ENCODE measurements around the gene FAM180A. TPM values are rescaled to one million over a fixed set of nuclear protein-coding genes. Genes with fewer than 3 reads are reported as not detected.

FAM180A gene
- total and polyA plus RNA-seq, 9 of the 15 experiments (the other 6 are each of a cell fraction or from before 2014, with no cell fraction given), result not detected

GRCh38 chr7:135774284-135774683 lies 25.7 kb upstream of the FAM180A start (continued):
- no peak for TF ChIP-seq ZNF740 (CRISPR knock-in tag; IDR thresholded peaks at IDR 0.05)
- TF ChIP-seq ZNF740 (tag; IDR thresholded peaks at IDR 0.05), result no peak
- no peak for TF ChIP-seq YBX1 (IDR thresholded peaks at IDR 0.05)
- no peak for TF ChIP-seq ZNF444 (CRISPR knock-in tag; IDR thresholded peaks at IDR 0.05)
- TF ChIP-seq SFPQ (IDR thresholded peaks at IDR 0.05; ENCODE audit: low read depth, low read length), result no peak
- no peak for TF ChIP-seq RAD21 (CRISPR knock-in tag; conservative IDR thresholded peaks at IDR 0.05 in 1 of 2, IDR thresholded peaks at IDR 0.05 in 1 of 2)
- TF ChIP-seq ZNF583 (CRISPR knock-in tag; IDR thresholded peaks at IDR 0.05), result no peak
- no peak for TF ChIP-seq TSHZ1 (CRISPR knock-in tag; IDR thresholded peaks at IDR 0.05)
- TF ChIP-seq ZKSCAN8 (CRISPR knock-in tag; IDR thresholded peaks at IDR 0.05), result no peak
- TF ChIP-seq ZNF217 (CRISPR knock-in tag; IDR thresholded peaks at IDR 0.05), result no peak
- no peak for TF ChIP-seq MYC (IDR thresholded peaks at IDR 0.05; ENCODE audit: low read depth, low read length)
- no peak for TF ChIP-seq MYC (CRISPR knock-in tag; IDR thresholded peaks at IDR 0.05; ENCODE audit: borderline replicate concordance, low read depth)
- TF ChIP-seq CREB5 (CRISPR knock-in tag; IDR thresholded peaks at IDR 0.05), result no peak
- TF ChIP-seq CREB3 (tag; conservative IDR thresholded peaks at IDR 0.05; ENCODE audit: low read depth), result no peak
- TF ChIP-seq PATZ1 (CRISPR knock-in tag; IDR thresholded peaks at IDR 0.05; ENCODE audit: borderline replicate concordance), result no peak

Data from K562 (cell line).